ENCODE data around the gene GDI1. TPM values are rescaled to one million over a fixed set of nuclear protein-coding genes. Genes with fewer than 3 reads are reported as not detected.
A peak's percentile ranks its signal among the peaks of the same experiment; 100 is the strongest.

The GDI1 gene
- total RNA-seq, 2 donors from 2014 or later = 143 to 179 TPM

DNA sequence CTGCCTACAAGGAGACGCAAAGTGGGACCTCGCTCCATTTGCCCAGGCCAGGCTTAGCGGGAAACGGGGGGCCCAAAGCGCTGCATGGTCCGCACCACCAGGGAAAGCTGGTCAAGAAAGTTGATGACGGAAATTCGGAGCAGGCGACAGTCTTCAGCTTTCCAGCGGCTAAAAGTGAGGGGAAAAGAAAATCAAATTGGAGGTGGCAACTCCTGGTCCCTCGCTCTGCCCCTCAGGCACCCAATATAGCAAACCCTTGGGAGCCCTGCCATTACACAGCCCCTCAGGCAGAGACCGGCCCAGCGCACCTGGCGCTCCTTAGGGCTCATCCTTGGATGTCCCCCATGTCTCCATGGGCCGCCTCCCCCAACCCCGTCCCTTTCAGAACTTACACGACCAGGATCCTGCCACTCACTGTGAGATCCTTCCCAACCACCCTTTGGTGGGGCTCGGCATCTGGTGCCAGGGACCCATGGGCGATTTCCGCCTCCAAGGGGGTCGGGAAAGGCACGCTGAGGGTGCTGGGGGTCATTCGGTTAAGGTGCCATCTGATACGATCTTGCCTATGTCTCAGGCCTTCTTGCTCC is 41.0 kb downstream of the GDI1 start:
- peak overlapping the region; percentile 71 for H3K4me3 Mint-ChIP-seq

DNA sequence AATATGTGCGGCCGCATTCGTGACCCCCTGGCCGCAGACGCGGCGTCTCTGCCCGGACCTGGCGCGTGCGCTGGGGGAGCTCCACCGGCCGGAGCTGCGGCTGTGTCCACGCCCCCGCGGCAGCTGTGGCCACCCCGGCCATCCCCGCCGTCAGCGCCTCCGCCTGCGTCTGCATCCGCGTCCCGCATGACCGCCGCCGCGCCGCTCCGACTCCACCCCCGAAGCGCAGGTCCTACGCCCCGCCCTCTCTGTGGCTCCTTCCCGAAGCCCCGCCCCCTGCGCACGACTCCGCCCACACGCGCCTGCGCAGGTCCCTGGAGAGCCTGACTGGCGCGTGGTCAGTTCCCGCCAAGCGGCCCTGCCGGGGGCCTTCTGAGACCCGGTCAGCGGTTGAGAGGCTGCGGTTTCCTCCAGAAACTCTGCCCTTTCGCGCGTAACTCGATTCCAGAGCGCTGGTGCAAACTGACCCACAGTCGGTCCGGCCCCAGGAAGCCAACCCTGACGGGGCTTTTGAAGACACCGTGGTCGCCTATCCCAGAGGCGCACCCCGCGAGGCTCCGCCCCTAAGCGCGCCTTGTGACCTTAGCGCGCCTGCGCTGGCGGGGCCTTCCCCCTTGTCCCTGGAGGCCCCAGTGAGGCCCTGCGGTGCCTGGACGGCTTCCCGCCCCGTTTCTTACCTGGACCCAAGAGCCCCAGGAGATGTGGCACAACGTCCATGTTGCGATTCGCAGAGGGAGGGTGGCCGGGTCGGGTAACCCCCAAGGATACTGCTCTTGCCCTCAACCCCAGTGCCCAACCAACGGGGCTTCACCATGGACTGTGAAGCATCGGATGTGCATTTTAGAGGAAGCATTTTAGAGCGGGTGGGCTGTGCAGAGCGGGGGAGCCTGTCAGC is 42.0 kb downstream of the GDI1 start, which contains the start of gene LAGE3:
TSS of gene LAGE3 (minus strand) at position 554 of the 895 bp plus-strand sequence. CDS start at position 188, 366 bp downstream.
- WGBS, 2 experiments (ENCODE audit: insufficient coverage in 1 of 2, insufficient read length in 1 of 2) = 8 to 52% methylated on average over 6 to 85 of the region's 85 CpGs
- H3K4me1 Mint-ChIP-seq = no peaks in the 10 kb centered on the region
- peak within 1 kb of the TSS; percentile 71 for H3K4me3 Mint-ChIP-seq
- TF ChIP-seq, protein P1, sequence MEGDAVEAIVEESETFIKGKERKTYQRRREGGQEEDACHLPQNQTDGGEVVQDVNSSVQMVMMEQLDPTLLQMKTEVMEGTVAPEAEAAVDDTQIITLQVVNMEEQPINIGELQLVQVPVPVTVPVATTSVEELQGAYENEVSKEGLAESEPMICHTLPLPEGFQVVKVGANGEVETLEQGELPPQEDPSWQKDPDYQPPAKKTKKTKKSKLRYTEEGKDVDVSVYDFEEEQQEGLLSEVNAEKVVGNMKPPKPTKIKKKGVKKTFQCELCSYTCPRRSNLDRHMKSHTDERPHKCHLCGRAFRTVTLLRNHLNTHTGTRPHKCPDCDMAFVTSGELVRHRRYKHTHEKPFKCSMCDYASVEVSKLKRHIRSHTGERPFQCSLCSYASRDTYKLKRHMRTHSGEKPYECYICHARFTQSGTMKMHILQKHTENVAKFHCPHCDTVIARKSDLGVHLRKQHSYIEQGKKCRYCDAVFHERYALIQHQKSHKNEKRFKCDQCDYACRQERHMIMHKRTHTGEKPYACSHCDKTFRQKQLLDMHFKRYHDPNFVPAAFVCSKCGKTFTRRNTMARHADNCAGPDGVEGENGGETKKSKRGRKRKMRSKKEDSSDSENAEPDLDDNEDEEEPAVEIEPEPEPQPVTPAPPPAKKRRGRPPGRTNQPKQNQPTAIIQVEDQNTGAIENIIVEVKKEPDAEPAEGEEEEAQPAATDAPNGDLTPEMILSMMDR (conservative IDR thresholded peaks at IDR 0.05) = no peak
- peak within 1 kb of the TSS; percentile 77 for H3K4me3 ChIP-seq (ENCODE audit: low read length)
- peaks cover 67% of the 10 kb centered on the region for H3K9me3 Mint-ChIP-seq
- no peaks in the 10 kb centered on the region for H3K27me3 ChIP-seq (ENCODE audit: control insufficient read depth, insufficient read depth, low read length, poor library complexity, severe bottlenecking)
- no peaks in the 10 kb centered on the region for H3K36me3 ChIP-seq (ENCODE audit: control insufficient read depth, insufficient read depth, low read length)
- H3K4me1 ChIP-seq (ENCODE audit: control insufficient read depth, insufficient read depth, low read length) = no peaks in the 10 kb centered on the region
- H3K27ac Mint-ChIP-seq = peak within 1 kb of the TSS; percentile 48
- no peaks in the 10 kb centered on the region for H3K27me3 Mint-ChIP-seq (ENCODE audit: insufficient read depth)
- no peak within 1 kb of the TSS for H3K27ac ChIP-seq (ENCODE audit: low read depth, low read length)
- H3K9ac ChIP-seq (ENCODE audit: extremely low read depth, low read length, poor library complexity, severe bottlenecking) = peak within 1 kb of the TSS; percentile 25
- DNase-seq = peak; percentile 96
- H3K9me3 ChIP-seq (ENCODE audit: control insufficient read depth, low read length) = no peaks in the 10 kb centered on the region
- peaks cover 9% of the 10 kb centered on the region for H3K36me3 Mint-ChIP-seq (ENCODE audit: low read depth)

More for the DNA sequence above, 41.0 kb downstream of the GDI1 start:
- Mint-ChIP-seq H3K27ac (no peak overlapping the region), H3K27me3 (ENCODE audit: insufficient read depth) (no peaks in the 10 kb centered on the region), H3K36me3 (ENCODE audit: low read depth) (peaks cover 17% of the 10 kb centered on the region), H3K9me3 (peaks cover 66% of the 10 kb centered on the region), H3K4me1 (no peaks in the 10 kb centered on the region)
- Histone ChIP-seq H3K9me3 (ENCODE audit: control insufficient read depth, low read length) (no peaks in the 10 kb centered on the region), H3K9ac (ENCODE audit: extremely low read depth, low read length, poor library complexity, severe bottlenecking) (peak overlapping the region; percentile 25), H3K27ac (ENCODE audit: low read depth, low read length) (no peak overlapping the region), H3K27me3 (ENCODE audit: control insufficient read depth, insufficient read depth, low read length, poor library complexity, severe bottlenecking) (no peaks in the 10 kb centered on the region), H3K4me3 (ENCODE audit: low read length) (peak overlapping the region; percentile 77), H3K4me1 (ENCODE audit: control insufficient read depth, insufficient read depth, low read length) (no peaks in the 10 kb centered on the region), H3K36me3 (ENCODE audit: control insufficient read depth, insufficient read depth, low read length) (no peaks in the 10 kb centered on the region)
- 66 to 92% methylated on average over 9 to 22 of the region's 24 CpGs for WGBS, 2 experiments (ENCODE audit: insufficient coverage in 1 of 2, insufficient read length in 1 of 2)
- DNase-seq = no peak
- TF ChIP-seq, protein P1 (conservative IDR thresholded peaks at IDR 0.05) = no peak

GRCh38 chrX:154481195-154481594 is 44.2 kb downstream of the GDI1 start:
- DNase-seq = no peak
- Mint-ChIP-seq H3K27ac (no peak overlapping the region), H3K4me1 (no peaks in the 10 kb centered on the region), H3K36me3 (ENCODE audit: low read depth) (no peaks in the 10 kb centered on the region), H3K4me3 (no peak overlapping the region), H3K27me3 (ENCODE audit: insufficient read depth) (no peaks in the 10 kb centered on the region), H3K9me3 (peaks cover 71% of the 10 kb centered on the region)
- Histone ChIP-seq H3K4me1 (ENCODE audit: control insufficient read depth, insufficient read depth, low read length) (no peaks in the 10 kb centered on the region), H3K27me3 (ENCODE audit: control insufficient read depth, insufficient read depth, low read length, poor library complexity, severe bottlenecking) (no peaks in the 10 kb centered on the region), H3K27ac (ENCODE audit: low read depth, low read length) (no peak overlapping the region), H3K9ac (ENCODE audit: extremely low read depth, low read length, poor library complexity, severe bottlenecking) (no peak overlapping the region), H3K36me3 (ENCODE audit: control insufficient read depth, insufficient read depth, low read length) (peaks cover 4% of the 10 kb centered on the region), H3K9me3 (ENCODE audit: control insufficient read depth, low read length) (no peaks in the 10 kb centered on the region), H3K4me3 (ENCODE audit: low read length) (no peak overlapping the region)
- 94% methylated on average over 4 of the region's 5 CpGs; no CpG with 5 or more reads in 1 of the 2 experiments for WGBS, 2 experiments (ENCODE audit: insufficient coverage in 1 of 2, insufficient read length in 1 of 2)
- TF ChIP-seq, protein P1 (conservative IDR thresholded peaks at IDR 0.05) = no peak
